PC-9 (cell line): ENCODE data around the gene BRCA1. TPM values are rescaled to one million over a fixed set of nuclear protein-coding genes. Genes with fewer than 3 reads are reported as not detected.
"Not testable (repeated sequence)": the region's sequence is repeated elsewhere in the genome, so short reads cannot be mapped to it uniquely, and the experiment has no call there.

ENCODE experiments used
- BruUV-seq: library from RNA; stranded (reverse); fragments of 400-500 nt; replicated peaks from 2 replicates; lab custom pipeline; 2021; lab: Mats Ljungman, UMichigan
- CTCF ChIA-PET: fragments of 300-600 bp; sonication (Branson Sonifier 250); formaldehyde crosslinking; loops from one replicate; lab custom pipeline; 2022; ENCODE audit warnings: antibody characterized with exemption; lab: Charles Lee
- POLR2A ChIA-PET: fragments of 300-600 bp; sonication (Branson Sonifier 250); formaldehyde crosslinking; loops from one replicate; lab custom pipeline; 2022; ENCODE audit warnings: antibody characterized with exemption; ENCODE audit not compliant: unreplicated experiment; lab: Charles Lee
- DNase-seq, 2 experiments: peaks; one replicate each; pipeline versions ENCODE4 v3.0.0 to v3.0.0-alpha.2; 2015 to 2022; ENCODE audit warnings: mixed read lengths in 1 of 2
- H2AFZ ChIP-seq: fragments of 200-600 bp; sonication (generic); 2 replicates; pipeline ENCODE4 v1.8.1; 2017; ENCODE audit warnings: antibody characterized with exemption
- H3F3A ChIP-seq: fragments of 200-600 bp; sonication (generic); 2 replicates; pipeline ENCODE4 v1.8.1; 2017; ENCODE audit warnings: antibody characterized with exemption, mild to moderate bottlenecking, low read depth; ENCODE audit not compliant: insufficient read depth
- H3K27ac ChIP-seq: fragments of 200-600 bp; sonication (generic); 2 replicates; pipeline ENCODE4 v1.6.1; 2016; ENCODE audit warnings: mixed run types
- H3K27me3 ChIP-seq: fragments of 200-600 bp; sonication (generic); 2 replicates; pipeline ENCODE4 v1.6.1; 2016; ENCODE audit warnings: low read depth, mixed run types; ENCODE audit not compliant: insufficient read depth
- H3K36me3 ChIP-seq: fragments of 200-600 bp; sonication (generic); 2 replicates; pipeline ENCODE4 v1.6.1; 2016; ENCODE audit warnings: low read depth, mixed run types
- H3K4me1 ChIP-seq: fragments of 200-600 bp; sonication (generic); replicated peaks from 2 replicates; pipeline ENCODE4 v1.6.1; 2016; ENCODE audit warnings: mixed run types; ENCODE audit not compliant: insufficient read depth
- H3K4me2 ChIP-seq: fragments of 200-600 bp; sonication (generic); 2 replicates; pipeline ENCODE4 v1.6.1; 2017; ENCODE audit warnings: mixed run types
- H3K4me3 ChIP-seq: fragments of 200-600 bp; sonication (generic); 2 replicates; pipeline ENCODE4 v1.6.1; 2016; ENCODE audit warnings: mixed run types
- H3K79me2 ChIP-seq: fragments of 200-600 bp; sonication (generic); 2 replicates; pipeline ENCODE4 v1.6.1; 2017; ENCODE audit warnings: low read depth, mixed run types
- H3K9me2 ChIP-seq: fragments of 200-600 bp; sonication (generic); 2 replicates; pipeline ENCODE4 v1.8.1; 2017; ENCODE audit warnings: mild to moderate bottlenecking; ENCODE audit not compliant: insufficient read depth
- H3K9me3 ChIP-seq: fragments of 200-600 bp; sonication (generic); 2 replicates; pipeline ENCODE4 v1.8.1; 2016; ENCODE audit warnings: low read depth; ENCODE audit not compliant: insufficient read depth
- H4K20me1 ChIP-seq: fragments of 200-600 bp; sonication (generic); 2 replicates; pipeline ENCODE4 v1.8.1; 2017; ENCODE audit not compliant: insufficient read depth
- CTCF ChIP-seq: fragments of 200-600 bp; sonication (generic); conservative IDR thresholded peaks from 2 replicates; pipeline ENCODE4 v1.6.1; 2017; ENCODE audit warnings: mixed run types, antibody characterized with exemption, mild to moderate bottlenecking, moderate library complexity
- EZH2 ChIP-seq: fragments of 200-600 bp; sonication (generic); IDR thresholded peaks from 2 replicates; pipeline ENCODE4 v1.8.0; 2017; ENCODE audit warnings: antibody characterized with exemption, low read depth
- intact Hi-C: fragments of 100-400 bp; cut with micrococcal nuclease; formaldehyde crosslinking; loops from one replicate; pipeline ENCODE4 v1.10.0; 2022; ENCODE audit not compliant: unreplicated experiment
- total RNA-seq: library from RNA; stranded (reverse); gene quantifications from 2 replicates; pipeline ENCODE4 v1.2.3, GENCODE V29; 2021

Gene BRCA1
- total RNA-seq, 1 experiment from 2014 or later: 52.0 TPM

GRCh38 chr17:43006639-43007551 lies 118.3 kb downstream of the BRCA1 start, which contains the start of gene IFI35:
Gene IFI35, plus strand, starts transcription at chr17:43006784. Its CDS starts 164 bp downstream, at chr17:43006948.
- H3K79me2 ChIP-seq: peaks cover 6% of the 10 kb centered on the region; the same call in 1 of the 2 replicates
- H3K36me3 ChIP-seq: peaks cover 21% of the 10 kb centered on the region
- peak within 1 kb of the TSS; percentile 77 for H3K27ac ChIP-seq
- TF ChIP-seq EZH2 (no peak), CTCF (peak; percentile 48; the same call in 1 of the 2 replicates)
- peaks cover 13% of the 10 kb centered on the region for H4K20me1 ChIP-seq
- H3F3A ChIP-seq: peaks cover 73% of the 10 kb centered on the region
- no peaks in the 10 kb centered on the region for H3K27me3 ChIP-seq
- H3K4me3 ChIP-seq: peak within 1 kb of the TSS; percentile 75
- H2AFZ ChIP-seq: peak within 1 kb of the TSS; percentile 72
- H3K4me1 ChIP-seq: peaks cover 39% of the 10 kb centered on the region
- peak within 1 kb of the TSS; percentile 88 for H3K4me2 ChIP-seq
- ChIA-PET POLR2A (interaction anchor here (0.6 kb wide), 1 partner anchor 354 kb away, joined by 3 read pairs; no protein-coding TSS in a partner anchor), CTCF (interaction anchor here (0.6 kb wide), 1 partner anchor 474 kb away, joined by 10 read pairs; no protein-coding TSS in a partner anchor)
- H3K9me3 ChIP-seq: no peaks in the 10 kb centered on the region
- DNase-seq: peak; percentile 73 to 81
- intact Hi-C loops: no loop called here
- BruUV-seq: TSS peak; percentile 10
- no peaks in the 10 kb centered on the region for H3K9me2 ChIP-seq

- no peak overlapping the region for H2AFZ ChIP-seq
- no peaks in the 10 kb centered on the region for H3K9me3 ChIP-seq
- peaks cover 25% of the 10 kb centered on the region for H4K20me1 ChIP-seq
- peak overlapping the region; percentile 48 for H3K27ac ChIP-seq
- peaks cover 49% of the 10 kb centered on the region for H3K36me3 ChIP-seq
- DNase-seq: peak; percentile 46 to 77
- no TSS peak for BruUV-seq
- ChIA-PET POLR2A (interaction anchor here (0.7 kb wide), 1 partner anchor 673 kb away, joined by 6 read pairs; no protein-coding TSS in a partner anchor), CTCF (no interaction called here)
- TF ChIP-seq CTCF (no peak), EZH2 (no peak)
- H3K27me3 ChIP-seq: no peaks in the 10 kb centered on the region
- intact Hi-C loops: no loop called here
- H3K4me2 ChIP-seq: no peak overlapping the region
- H3K4me1 ChIP-seq: peaks cover 34% of the 10 kb centered on the region
- H3K9me2 ChIP-seq: no peaks in the 10 kb centered on the region
- no peak overlapping the region for H3K4me3 ChIP-seq
- peaks cover 30% of the 10 kb centered on the region for H3K79me2 ChIP-seq
- H3F3A ChIP-seq: peaks cover 85% of the 10 kb centered on the region
Measured at GRCh38 chr17:43003542-43004172, 121.5 kb downstream of the BRCA1 start.

- H3F3A ChIP-seq: peaks cover 83% of the 10 kb centered on the region
- peak overlapping the region; percentile 21; the same call in 1 of the 2 replicates for H3K27ac ChIP-seq
- intact Hi-C loops, H2AFZ ChIP-seq, H3K9me3 ChIP-seq, H3K27me3 ChIP-seq, DNase-seq, CTCF ChIA-PET, BruUV-seq, H3K4me3 ChIP-seq, H3K9me2 ChIP-seq: not testable (repeated sequence)
- H3K4me1 ChIP-seq: peaks cover 33% of the 10 kb centered on the region
- POLR2A ChIA-PET: interaction anchor here (0.7 to 0.9 kb wide), 2 partner anchors 234 to 569 kb away, joined by 4 to 5 read pairs; no protein-coding TSS in a partner anchor
- H3K4me2 ChIP-seq: 0 out of 2 replicates have a peak overlapping the region, but pooled peaks have one; percentile 30
- peaks cover 25% of the 10 kb centered on the region for H4K20me1 ChIP-seq
- H3K36me3 ChIP-seq: peaks cover 50% of the 10 kb centered on the region
- peaks cover 34% of the 10 kb centered on the region for H3K79me2 ChIP-seq
Measured at GRCh38 chr17:43000894-43001293, 124.3 kb downstream of the BRCA1 start.
